ENCODE measurements around the gene MTG1.
A peak's percentile ranks its signal among the peaks of the same experiment; 100 is the strongest.

The MTG1 gene

GRCh38 chr10:133354672-133355240 is 39.2 kb upstream of the MTG1 start:
- no peaks in the 10 kb centered on the region for H3K9me3 ChIP-seq (ENCODE audit: control insufficient read depth, low read length)
- peaks cover 20% of the 10 kb centered on the region for H3K4me1 ChIP-seq (ENCODE audit: control insufficient read depth, insufficient read depth, low read length)
- no peak overlapping the region for H3K9ac ChIP-seq (ENCODE audit: low read length)
- no peaks in the 10 kb centered on the region for H3K36me3 ChIP-seq (ENCODE audit: control insufficient read depth, insufficient read depth, low read length)
- H3K27me3 ChIP-seq (ENCODE audit: control insufficient read depth, insufficient read depth, low read length): peaks cover 6% of the 10 kb centered on the region
- H3K4me3 ChIP-seq (ENCODE audit: low read length): no peak overlapping the region

- peaks cover 25% of the 10 kb centered on the region for H3K4me1 ChIP-seq (ENCODE audit: control insufficient read depth, insufficient read depth, low read length)
- no peaks in the 10 kb centered on the region for H3K9me3 ChIP-seq (ENCODE audit: control insufficient read depth, low read length)
- no peak overlapping the region for H3K4me3 ChIP-seq (ENCODE audit: low read length)
- H3K27me3 ChIP-seq (ENCODE audit: control insufficient read depth, insufficient read depth, low read length): peaks cover 6% of the 10 kb centered on the region
- H3K9ac ChIP-seq (ENCODE audit: low read length): no peak overlapping the region
- no peaks in the 10 kb centered on the region for H3K36me3 ChIP-seq (ENCODE audit: control insufficient read depth, insufficient read depth, low read length)
Observed at GRCh38 chr10:133355266-133355665, 38.7 kb upstream of the MTG1 start.

GRCh38 chr10:133355991-133356390 is 38.0 kb upstream of the MTG1 start:
- Histone ChIP-seq H3K4me3 (ENCODE audit: low read length) (no peak overlapping the region), H3K9me3 (ENCODE audit: control insufficient read depth, low read length) (no peaks in the 10 kb centered on the region), H3K27me3 (ENCODE audit: control insufficient read depth, insufficient read depth, low read length) (peaks cover 6% of the 10 kb centered on the region), H3K36me3 (ENCODE audit: control insufficient read depth, insufficient read depth, low read length) (no peaks in the 10 kb centered on the region), H3K9ac (ENCODE audit: low read length) (no peak overlapping the region), H3K4me1 (ENCODE audit: control insufficient read depth, insufficient read depth, low read length) (peaks cover 29% of the 10 kb centered on the region)

GRCh38 chr10:133356549-133357284 is 37.2 kb upstream of the MTG1 start:
- Histone ChIP-seq H3K36me3 (ENCODE audit: control insufficient read depth, insufficient read depth, low read length) (no peaks in the 10 kb centered on the region), H3K4me1 (ENCODE audit: control insufficient read depth, insufficient read depth, low read length) (peaks cover 29% of the 10 kb centered on the region), H3K4me3 (ENCODE audit: low read length) (no peak overlapping the region), H3K27me3 (ENCODE audit: control insufficient read depth, insufficient read depth, low read length) (peaks cover 6% of the 10 kb centered on the region), H3K9me3 (ENCODE audit: control insufficient read depth, low read length) (no peaks in the 10 kb centered on the region), H3K9ac (ENCODE audit: low read length) (peak overlapping the region; percentile 57)

- Histone ChIP-seq H3K27me3 (ENCODE audit: control insufficient read depth, insufficient read depth, low read length) (peaks cover 6% of the 10 kb centered on the region), H3K9ac (ENCODE audit: low read length) (peak within 1 kb of the TSS; percentile 57), H3K9me3 (ENCODE audit: control insufficient read depth, low read length) (no peaks in the 10 kb centered on the region)
Observed at GRCh38 chr10:133357285-133358161, 36.4 kb upstream of the MTG1 start, which contains the start of gene FUOM. Gene FUOM (minus strand): TSS chr10:133358019. CDS start chr10:133358007, 12 bp downstream.

GRCh38 chr10:133358162-133358924 is 35.6 kb upstream of the MTG1 start:
- peaks cover 6% of the 10 kb centered on the region for H3K27me3 ChIP-seq (ENCODE audit: control insufficient read depth, insufficient read depth, low read length)
- no peak overlapping the region for H3K9ac ChIP-seq (ENCODE audit: low read length)
- H3K9me3 ChIP-seq (ENCODE audit: control insufficient read depth, low read length): no peaks in the 10 kb centered on the region
- H3K4me3 ChIP-seq (ENCODE audit: low read length): no peak overlapping the region
- H3K36me3 ChIP-seq (ENCODE audit: control insufficient read depth, insufficient read depth, low read length): no peaks in the 10 kb centered on the region
- H3K4me1 ChIP-seq (ENCODE audit: control insufficient read depth, insufficient read depth, low read length): peaks cover 29% of the 10 kb centered on the region

More at GRCh38 chr10:133357285-133358161, 36.4 kb upstream of the MTG1 start, which contains the start of gene FUOM:
- H3K4me3 ChIP-seq (ENCODE audit: low read length): no peak within 1 kb of the TSS
- H3K4me1 ChIP-seq (ENCODE audit: control insufficient read depth, insufficient read depth, low read length): peaks cover 29% of the 10 kb centered on the region
- no peaks in the 10 kb centered on the region for H3K36me3 ChIP-seq (ENCODE audit: control insufficient read depth, insufficient read depth, low read length)

GRCh38 chr10:133358925-133359310 is 35.0 kb upstream of the MTG1 start:
- no peak overlapping the region for H3K4me3 ChIP-seq (ENCODE audit: low read length)
- peaks cover 6% of the 10 kb centered on the region for H3K27me3 ChIP-seq (ENCODE audit: control insufficient read depth, insufficient read depth, low read length)
- H3K9ac ChIP-seq (ENCODE audit: low read length): no peak overlapping the region
- H3K36me3 ChIP-seq (ENCODE audit: control insufficient read depth, insufficient read depth, low read length): no peaks in the 10 kb centered on the region
- H3K4me1 ChIP-seq (ENCODE audit: control insufficient read depth, insufficient read depth, low read length): peaks cover 29% of the 10 kb centered on the region
- no peaks in the 10 kb centered on the region for H3K9me3 ChIP-seq (ENCODE audit: control insufficient read depth, low read length)

GRCh38 chr10:133359554-133359971 is 34.4 kb upstream of the MTG1 start:
- Histone ChIP-seq H3K4me3 (ENCODE audit: low read length) (no peak overlapping the region), H3K27me3 (ENCODE audit: control insufficient read depth, insufficient read depth, low read length) (peaks cover 6% of the 10 kb centered on the region), H3K36me3 (ENCODE audit: control insufficient read depth, insufficient read depth, low read length) (no peaks in the 10 kb centered on the region), H3K4me1 (ENCODE audit: control insufficient read depth, insufficient read depth, low read length) (peaks cover 32% of the 10 kb centered on the region), H3K9ac (ENCODE audit: low read length) (no peak overlapping the region), H3K9me3 (ENCODE audit: control insufficient read depth, low read length) (no peaks in the 10 kb centered on the region)

- no peaks in the 10 kb centered on the region for H3K9me3 ChIP-seq (ENCODE audit: control insufficient read depth, low read length)
- no peak overlapping the region for H3K4me3 ChIP-seq (ENCODE audit: low read length)
- H3K4me1 ChIP-seq (ENCODE audit: control insufficient read depth, insufficient read depth, low read length): peaks cover 37% of the 10 kb centered on the region
- H3K9ac ChIP-seq (ENCODE audit: low read length): no peak overlapping the region
- H3K27me3 ChIP-seq (ENCODE audit: control insufficient read depth, insufficient read depth, low read length): peaks cover 6% of the 10 kb centered on the region
- H3K36me3 ChIP-seq (ENCODE audit: control insufficient read depth, insufficient read depth, low read length): no peaks in the 10 kb centered on the region
Observed at GRCh38 chr10:133359972-133360610, 33.9 kb upstream of the MTG1 start.

- Histone ChIP-seq H3K36me3 (ENCODE audit: control insufficient read depth, insufficient read depth, low read length) (peaks cover 10% of the 10 kb centered on the region), H3K27me3 (ENCODE audit: control insufficient read depth, insufficient read depth, low read length) (peaks cover 6% of the 10 kb centered on the region), H3K4me3 (ENCODE audit: low read length) (no peak overlapping the region), H3K4me1 (ENCODE audit: control insufficient read depth, insufficient read depth, low read length) (peaks cover 45% of the 10 kb centered on the region), H3K9ac (ENCODE audit: low read length) (no peak overlapping the region), H3K9me3 (ENCODE audit: control insufficient read depth, low read length) (no peaks in the 10 kb centered on the region)
Observed at GRCh38 chr10:133361227-133361626, 32.7 kb upstream of the MTG1 start.

GRCh38 chr10:133361773-133362441 is 32.0 kb upstream of the MTG1 start:
- Histone ChIP-seq H3K9ac (ENCODE audit: low read length) (no peak overlapping the region), H3K4me3 (ENCODE audit: low read length) (no peak overlapping the region), H3K4me1 (ENCODE audit: control insufficient read depth, insufficient read depth, low read length) (peaks cover 40% of the 10 kb centered on the region), H3K36me3 (ENCODE audit: control insufficient read depth, insufficient read depth, low read length) (peaks cover 16% of the 10 kb centered on the region), H3K9me3 (ENCODE audit: control insufficient read depth, low read length) (no peaks in the 10 kb centered on the region), H3K27me3 (ENCODE audit: control insufficient read depth, insufficient read depth, low read length) (peaks cover 5% of the 10 kb centered on the region)
